Endothelial cell of umbilical vein (primary cell): ENCODE results near the gene CHMP6. TPM values are rescaled to one million over a fixed set of nuclear protein-coding genes. Genes with fewer than 3 reads are reported as not detected.

Source experiments
- BruUV-seq: library from RNA; stranded (reverse); fragments of 400-500 nt; replicated peaks from 2 replicates; lab custom pipeline; 2021; lab: Mats Ljungman, UMichigan
- CTCF ChIA-PET: fragments of 300-600, 350-600 bp; sonication (Branson Sonifier 250); formaldehyde crosslinking; loops from one replicate; lab custom pipeline; 2021; ENCODE audit warnings: antibody characterized with exemption, inconsistent platforms; lab: Charles Lee
- POLR2A ChIA-PET: fragments of 300-600, 350-600 bp; sonication (Branson Sonifier 250); formaldehyde crosslinking; loops from one replicate; lab custom pipeline; 2021; ENCODE audit warnings: antibody characterized with exemption, inconsistent platforms; lab: Charles Lee
- DNase-seq: peaks from one replicate; pipeline ENCODE4 v3.0.0-alpha.2; 2011; ENCODE audit warnings: low read depth, low spot score
- FAIRE-seq: peaks from 2 replicates; lab custom pipeline; 2011; peaks lifted over from hg19 to GRCh38; lab: Jason Lieb, UNC
- H2AFZ ChIP-seq: 2 replicates; pipeline ENCODE4 v1.6.0; 2012; ENCODE audit warnings: low read depth, low read length, control low read depth, inconsistent platforms
- H3K27ac ChIP-seq: 2 replicates; pipeline ENCODE4 v1.5.1; 2011; ENCODE audit warnings: low read depth, mild to moderate bottlenecking, control low read depth, low read length, moderate library complexity; ENCODE audit not compliant: insufficient read depth
- H3K27me3 ChIP-seq, 2 experiments: 2 replicates each; pipeline versions ENCODE4 v1.6.0 to v1.6.1; 2011; ENCODE audit warnings: low read length in 2 of 2, mixed read lengths in 1 of 2; ENCODE audit not compliant: control insufficient read depth in 2 of 2, insufficient read depth in 2 of 2
- H3K36me3 ChIP-seq, 2 experiments: 2 replicates in 1 of 2; 3 replicates in 1 of 2; pipeline ENCODE4 v1.5.1; 2011; ENCODE audit warnings: low read length in 2 of 2, mild to moderate bottlenecking in 1 of 2, moderate library complexity in 1 of 2; ENCODE audit not compliant: control insufficient read depth in 2 of 2, insufficient read depth in 2 of 2; ENCODE audit errors: extremely low read depth in 1 of 2
- H3K4me1 ChIP-seq: 3 replicates; pipeline ENCODE4 v1.5.1; 2011; ENCODE audit warnings: mild to moderate bottlenecking, low read length; ENCODE audit not compliant: control insufficient read depth, insufficient read depth; ENCODE audit errors: extremely low read depth
- H3K4me2 ChIP-seq: 2 replicates; pipeline ENCODE4 v1.6.1; 2011; ENCODE audit warnings: low read length, control low read depth, mixed read lengths; ENCODE audit not compliant: insufficient read depth
- H3K4me3 ChIP-seq, 3 experiments: fragments of 200-600 bp in 1 of 3; sonication (generic), shearing (Covaris generic) in 1 of 3; replicated peaks in 1 of 3; 2 replicates each; pipeline ENCODE4 v1.5.1; 2011 to 2016; ENCODE audit warnings: control low read depth in 3 of 3, low read length in 3 of 3, mild to moderate bottlenecking in 2 of 3, inconsistent platforms in 1 of 3, low read depth in 1 of 3, moderate library complexity in 1 of 3; ENCODE audit not compliant: insufficient read depth in 1 of 3
- H3K79me2 ChIP-seq: 2 replicates; pipeline ENCODE4 v1.6.0; 2012; ENCODE audit warnings: low read length, inconsistent platforms; ENCODE audit not compliant: control insufficient read depth, insufficient read depth
- H3K9ac ChIP-seq: replicated peaks from 2 replicates; pipeline ENCODE3; 2011; ENCODE audit warnings: low read length, control low read depth; ENCODE audit not compliant: insufficient read depth; ENCODE audit errors: extremely low read depth
- H3K9me1 ChIP-seq: replicated peaks from 3 replicates; pipeline ENCODE4 v1.6.0; 2011; ENCODE audit warnings: mild to moderate bottlenecking, low read length; ENCODE audit not compliant: control insufficient read depth, insufficient read depth; ENCODE audit errors: extremely low read depth
- H3K9me3 ChIP-seq: replicated peaks from 2 replicates; pipeline ENCODE4 v1.5.1; 2012; ENCODE audit warnings: low read length, inconsistent platforms; ENCODE audit not compliant: control insufficient read depth, insufficient read depth
- H4K20me1 ChIP-seq: replicated peaks from 2 replicates; pipeline ENCODE3; 2011; ENCODE audit warnings: mild to moderate bottlenecking, low read length; ENCODE audit not compliant: control insufficient read depth, insufficient read depth; ENCODE audit errors: extremely low read depth
- CTCF ChIP-seq, 2 donors: IDR thresholded peaks; 1 replicate in 1 of 2; 2 replicates in 1 of 2; pipeline ENCODE4 v1.5.1; 2011; ENCODE audit warnings: low read length in 2 of 2, mild to moderate bottlenecking in 2 of 2, moderate library complexity in 2 of 2, control low read depth in 1 of 2, inconsistent platforms in 1 of 2, low read depth in 1 of 2; ENCODE audit not compliant: insufficient read depth in 1 of 2; ENCODE audit errors: extremely low read depth in 1 of 2
- FOS ChIP-seq: IDR thresholded peaks from 2 replicates; pipeline ENCODE4 v1.6.1; 2011; ENCODE audit warnings: mild to moderate bottlenecking, low read length, moderate library complexity, borderline replicate concordance; ENCODE audit not compliant: insufficient read depth
- GATA2 ChIP-seq: IDR thresholded peaks from 2 replicates; pipeline ENCODE4 v1.7.0; 2011; ENCODE audit warnings: low read depth, mild to moderate bottlenecking, moderate library complexity, mixed read lengths, low read length; ENCODE audit not compliant: insufficient read length, insufficient read depth
- JUN ChIP-seq: IDR thresholded peaks from 2 replicates; pipeline ENCODE4 v1.6.1; 2011; ENCODE audit warnings: borderline replicate concordance, low read depth; ENCODE audit not compliant: insufficient read length, insufficient read depth
- MAX ChIP-seq: IDR thresholded peaks from 2 replicates; pipeline ENCODE4 v1.6.1; 2011; ENCODE audit not compliant: insufficient read depth, insufficient read length
- dilution Hi-C: fragments of 300-500 bp; cut with MboI; formaldehyde crosslinking; loops from one replicate; pipeline ENCODE4 v1.15.0; 2019; ENCODE audit warnings: low sequenced_read_pairs; ENCODE audit not compliant: extremely low pct_ligation_motif_present
- intact Hi-C: fragments of 100-400 bp; cut with micrococcal nuclease; formaldehyde crosslinking; loops from one replicate; pipeline ENCODE4 v1.10.0; 2022
- polyA plus RNA-seq, 4 experiments: library from polyadenylated mRNA; depleted of rRNA in 3 of 4; stranded (reverse) in 3 of 4; unstranded in 1 of 4; fragments of >200 nt; gene quantifications; 2 replicates each; pipeline versions ENCODE4 v1.2.1 to v1.2.3, GENCODE V29; 2011 to 2012; ENCODE audit warnings: missing spikeins in 1 of 4
- total RNA-seq: library from RNA; stranded (reverse); gene quantifications from 2 replicates; pipeline ENCODE4 v1.2.3, GENCODE V29; 2021

CHMP6 gene
- total and polyA plus RNA-seq, 2 donors (not counting 3 experiments of a cell fraction or from before 2014, with no cell fraction given): 42.5 to 48.5 TPM

- POLR2A ChIA-PET: no interaction called here
- TF ChIP-seq JUN (no peak), MAX (no peak), FOS (no peak), CTCF (IDR thresholded peaks at IDR 0.05; ENCODE audit: extremely low read depth in 1 of 2, insufficient read depth in 1 of 2, low read depth in 1 of 2, low read length in 2 of 2) (no peak), GATA2 (no peak)
- H3K4me1 ChIP-seq: no peaks in the 10 kb centered on the region
- FAIRE-seq: no peak
- CTCF ChIA-PET: interaction anchor here (0.8 to 1.1 kb wide), 2 partner anchors 12 to 26 kb away, joined by 3 read pairs; no protein-coding TSS in a partner anchor
- H3K36me3 ChIP-seq: peaks cover 0 to 3% of the 10 kb centered on the region in 2 experiments
- no peak overlapping the region for H2AFZ ChIP-seq
- H3K4me3 ChIP-seq: no peak overlapping the region
- no peaks in the 10 kb centered on the region for H3K9me3 ChIP-seq
- no peaks in the 10 kb centered on the region for H3K79me2 ChIP-seq
- dilution Hi-C loops (no loop called here), intact Hi-C loops (no loop called here)
- no peaks in the 10 kb centered on the region for H3K9me1 ChIP-seq
- BruUV-seq: no TSS peak
- no peak overlapping the region for H3K27ac ChIP-seq
- no peak for DNase-seq
- no peak overlapping the region for H3K4me2 ChIP-seq
- no peaks in the 10 kb centered on the region for H3K27me3 ChIP-seq
- no peak overlapping the region for H3K9ac ChIP-seq
- H4K20me1 ChIP-seq: no peaks in the 10 kb centered on the region
Observed at GRCh38 chr17:80955671-80956280, 35.9 kb upstream of the CHMP6 start.
